ENCODE measurements around the gene BSDC1. TPM values are rescaled to one million over a fixed set of nuclear protein-coding genes. Genes with fewer than 3 reads are reported as not detected.

The BSDC1 gene
- total and polyA plus RNA-seq, 10 of the 15 experiments (the other 5 are each of a cell fraction or from before 2014, with no cell fraction given): 3.0 to 39.7 (median 22.8) TPM

DNA sequence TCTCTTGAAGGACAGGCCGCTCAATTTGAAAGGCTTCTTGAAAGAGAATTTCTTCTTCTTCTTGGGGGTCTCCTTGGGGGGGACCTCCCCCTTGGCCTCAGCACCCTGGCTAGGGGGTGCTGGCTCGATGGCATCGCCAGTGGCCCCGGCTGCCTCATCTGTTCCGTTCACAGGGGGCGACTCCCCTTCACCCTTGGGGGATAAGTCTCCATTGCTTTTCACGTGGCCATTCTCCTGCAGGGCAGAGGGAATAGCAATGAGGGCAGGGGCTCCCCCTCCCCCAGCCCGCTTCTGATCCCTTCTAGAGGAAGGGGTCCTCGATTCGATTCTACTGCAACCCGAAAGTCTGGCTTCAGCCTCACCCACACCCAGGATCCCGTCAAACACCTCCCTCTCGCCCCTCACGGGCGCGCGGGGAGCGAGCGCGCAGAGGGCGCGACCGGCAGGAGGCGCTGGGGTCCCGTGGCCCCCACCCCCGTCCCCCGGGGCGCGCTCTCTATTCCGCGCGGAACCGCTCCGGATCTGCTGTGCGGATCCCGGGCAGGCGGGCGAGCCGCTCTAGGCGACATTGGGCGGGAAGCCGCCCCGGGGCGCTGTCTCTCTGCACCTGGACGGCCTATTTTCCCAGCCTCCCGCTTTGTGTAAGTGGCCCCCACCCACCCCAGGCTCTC lies 59.2 kb downstream of the BSDC1 start (continued):
- TF ChIP-seq, protein P1, sequence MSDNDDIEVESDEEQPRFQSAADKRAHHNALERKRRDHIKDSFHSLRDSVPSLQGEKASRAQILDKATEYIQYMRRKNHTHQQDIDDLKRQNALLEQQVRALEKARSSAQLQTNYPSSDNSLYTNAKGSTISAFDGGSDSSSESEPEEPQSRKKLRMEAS (IDR thresholded peaks at IDR 0.05; ENCODE audit: low read depth, low read length): no peak
- TF ChIP-seq FOXK2 (IDR thresholded peaks at IDR 0.05): no peak
- TF ChIP-seq ZNF217 (IDR thresholded peaks at IDR 0.05): no peak
- TF ChIP-seq JUNB (IDR thresholded peaks at IDR 0.05): no peak
- no peak for TF ChIP-seq ZNF384 (IDR thresholded peaks at IDR 0.05; ENCODE audit: borderline replicate concordance, low read depth, low read length)
- TF ChIP-seq SMAD1 (IDR thresholded peaks at IDR 0.05; ENCODE audit: low read depth, partially characterized antibody): no peak
- TF ChIP-seq, protein P2, sequence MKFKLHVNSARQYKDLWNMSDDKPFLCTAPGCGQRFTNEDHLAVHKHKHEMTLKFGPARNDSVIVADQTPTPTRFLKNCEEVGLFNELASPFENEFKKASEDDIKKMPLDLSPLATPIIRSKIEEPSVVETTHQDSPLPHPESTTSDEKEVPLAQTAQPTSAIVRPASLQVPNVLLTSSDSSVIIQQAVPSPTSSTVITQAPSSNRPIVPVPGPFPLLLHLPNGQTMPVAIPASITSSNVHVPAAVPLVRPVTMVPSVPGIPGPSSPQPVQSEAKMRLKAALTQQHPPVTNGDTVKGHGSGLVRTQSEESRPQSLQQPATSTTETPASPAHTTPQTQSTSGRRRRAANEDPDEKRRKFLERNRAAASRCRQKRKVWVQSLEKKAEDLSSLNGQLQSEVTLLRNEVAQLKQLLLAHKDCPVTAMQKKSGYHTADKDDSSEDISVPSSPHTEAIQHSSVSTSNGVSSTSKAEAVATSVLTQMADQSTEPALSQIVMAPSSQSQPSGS (IDR thresholded peaks at IDR 0.05; ENCODE audit: low read length): no peak
- TF ChIP-seq HDGF (IDR thresholded peaks at IDR 0.05): 0 out of 2 replicates have a peak, but pooled peaks have one; percentile 10
- no peak for TF ChIP-seq ZSCAN29 (IDR thresholded peaks at IDR 0.05)
- 0 out of 2 replicates have a peak, but pooled peaks have one; percentile 18 for TF ChIP-seq TBL1XR1 (IDR thresholded peaks at IDR 0.05; ENCODE audit: low read depth, low read length)
- no peak for TF ChIP-seq SUPT20H (IDR thresholded peaks at IDR 0.05; ENCODE audit: borderline replicate concordance, control insufficient read depth, low read depth, low read length)
- TF ChIP-seq, protein P3, sequence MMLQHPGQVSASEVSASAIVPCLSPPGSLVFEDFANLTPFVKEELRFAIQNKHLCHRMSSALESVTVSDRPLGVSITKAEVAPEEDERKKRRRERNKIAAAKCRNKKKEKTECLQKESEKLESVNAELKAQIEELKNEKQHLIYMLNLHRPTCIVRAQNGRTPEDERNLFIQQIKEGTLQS (IDR thresholded peaks at IDR 0.05; ENCODE audit: borderline replicate concordance, extremely low read depth, low read depth, low read length): no peak
- TF ChIP-seq TAF1 (IDR thresholded peaks at IDR 0.05; ENCODE audit: borderline replicate concordance, low read depth, low read length): no peak
- no peak for TF ChIP-seq GABPA (IDR thresholded peaks at IDR 0.05; ENCODE audit: low read depth)
- TF ChIP-seq EGR1 (IDR thresholded peaks at IDR 0.05; ENCODE audit: borderline replicate concordance in 1 of 2, low read depth in 2 of 2, low read length in 2 of 2): peak in 1 of 2 experiments; percentile 51; a peak in 1 of 3 replicates
- TF ChIP-seq, protein P4, sequence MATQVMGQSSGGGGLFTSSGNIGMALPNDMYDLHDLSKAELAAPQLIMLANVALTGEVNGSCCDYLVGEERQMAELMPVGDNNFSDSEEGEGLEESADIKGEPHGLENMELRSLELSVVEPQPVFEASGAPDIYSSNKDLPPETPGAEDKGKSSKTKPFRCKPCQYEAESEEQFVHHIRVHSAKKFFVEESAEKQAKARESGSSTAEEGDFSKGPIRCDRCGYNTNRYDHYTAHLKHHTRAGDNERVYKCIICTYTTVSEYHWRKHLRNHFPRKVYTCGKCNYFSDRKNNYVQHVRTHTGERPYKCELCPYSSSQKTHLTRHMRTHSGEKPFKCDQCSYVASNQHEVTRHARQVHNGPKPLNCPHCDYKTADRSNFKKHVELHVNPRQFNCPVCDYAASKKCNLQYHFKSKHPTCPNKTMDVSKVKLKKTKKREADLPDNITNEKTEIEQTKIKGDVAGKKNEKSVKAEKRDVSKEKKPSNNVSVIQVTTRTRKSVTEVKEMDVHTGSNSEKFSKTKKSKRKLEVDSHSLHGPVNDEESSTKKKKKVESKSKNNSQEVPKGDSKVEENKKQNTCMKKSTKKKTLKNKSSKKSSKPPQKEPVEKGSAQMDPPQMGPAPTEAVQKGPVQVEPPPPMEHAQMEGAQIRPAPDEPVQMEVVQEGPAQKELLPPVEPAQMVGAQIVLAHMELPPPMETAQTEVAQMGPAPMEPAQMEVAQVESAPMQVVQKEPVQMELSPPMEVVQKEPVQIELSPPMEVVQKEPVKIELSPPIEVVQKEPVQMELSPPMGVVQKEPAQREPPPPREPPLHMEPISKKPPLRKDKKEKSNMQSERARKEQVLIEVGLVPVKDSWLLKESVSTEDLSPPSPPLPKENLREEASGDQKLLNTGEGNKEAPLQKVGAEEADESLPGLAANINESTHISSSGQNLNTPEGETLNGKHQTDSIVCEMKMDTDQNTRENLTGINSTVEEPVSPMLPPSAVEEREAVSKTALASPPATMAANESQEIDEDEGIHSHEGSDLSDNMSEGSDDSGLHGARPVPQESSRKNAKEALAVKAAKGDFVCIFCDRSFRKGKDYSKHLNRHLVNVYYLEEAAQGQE (IDR thresholded peaks at IDR 0.05; ENCODE audit: low read depth, low read length): no peak
- no peak for TF ChIP-seq ZNF24 (IDR thresholded peaks at IDR 0.05)
- no peak for TF ChIP-seq JUND (IDR thresholded peaks at IDR 0.05; ENCODE audit: low read depth, low read length)
- TF ChIP-seq RAD21 (IDR thresholded peaks at IDR 0.05; ENCODE audit: insufficient read depth, low read depth, low read length): peak; percentile 60
- peak; percentile 26; the same call in 1 of the 2 replicates for TF ChIP-seq MTA3 (IDR thresholded peaks at IDR 0.05; ENCODE audit: borderline replicate concordance, low read length)
- TF ChIP-seq NR2C2 (IDR thresholded peaks at IDR 0.05; ENCODE audit: borderline replicate concordance, control insufficient read depth, insufficient read length, low read depth): no peak
- TF ChIP-seq, protein P5, sequence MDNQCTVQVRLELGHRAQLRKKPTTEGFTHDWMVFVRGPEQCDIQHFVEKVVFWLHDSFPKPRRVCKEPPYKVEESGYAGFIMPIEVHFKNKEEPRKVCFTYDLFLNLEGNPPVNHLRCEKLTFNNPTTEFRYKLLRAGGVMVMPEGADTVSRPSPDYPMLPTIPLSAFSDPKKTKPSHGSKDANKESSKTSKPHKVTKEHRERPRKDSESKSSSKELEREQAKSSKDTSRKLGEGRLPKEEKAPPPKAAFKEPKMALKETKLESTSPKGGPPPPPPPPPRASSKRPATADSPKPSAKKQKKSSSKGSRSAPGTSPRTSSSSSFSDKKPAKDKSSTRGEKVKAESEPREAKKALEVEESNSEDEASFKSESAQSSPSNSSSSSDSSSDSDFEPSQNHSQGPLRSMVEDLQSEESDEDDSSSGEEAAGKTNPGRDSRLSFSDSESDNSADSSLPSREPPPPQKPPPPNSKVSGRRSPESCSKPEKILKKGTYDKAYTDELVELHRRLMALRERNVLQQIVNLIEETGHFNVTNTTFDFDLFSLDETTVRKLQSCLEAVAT (IDR thresholded peaks at IDR 0.05): 0 out of 2 replicates have a peak, but pooled peaks have one; percentile 23
- TF ChIP-seq SIN3A (IDR thresholded peaks at IDR 0.05; ENCODE audit: low read depth, low read length): no peak
- TF ChIP-seq RB1 (IDR thresholded peaks at IDR 0.05; ENCODE audit: borderline replicate concordance): no peak; the same call in 1 of the 2 replicates
- no peak for TF ChIP-seq CBFB (IDR thresholded peaks at IDR 0.05; ENCODE audit: low read depth)

All from GM12878 (cell line).